Prostate gland (tissue), 2 donors: ENCODE data around the gene POC5. TPM values are rescaled to one million over a fixed set of nuclear protein-coding genes. Genes with fewer than 3 reads are reported as not detected.

ENCODE experiments used
- DNase-seq: peaks from one replicate; pipeline ENCODE4 v3.0.0-alpha.2; 2019; ENCODE audit warnings: low spot score
- H3K27ac ChIP-seq, 2 donors: fragments of 200-600 bp; sonication (generic); 2 replicates each; pipeline ENCODE4 v1.5.1; 2017 to 2019
- H3K27me3 ChIP-seq: fragments of 200-600 bp; sonication (generic); replicated peaks from 2 replicates; pipeline ENCODE4 v1.5.1; 2019; ENCODE audit not compliant: insufficient read depth
- H3K36me3 ChIP-seq, 2 donors: fragments of 200-600 bp; sonication (generic); 1 replicate in 1 of 2; 2 replicates in 1 of 2; pipeline versions ENCODE4 v1.5.1 to v1.8.1; 2017 to 2019
- H3K4me1 ChIP-seq: fragments of 200-600 bp; sonication (generic); replicated peaks from 2 replicates; pipeline ENCODE4 v1.5.1; 2019
- H3K4me3 ChIP-seq, 2 donors: fragments of 200-600 bp; sonication (generic); 2 replicates each; pipeline ENCODE4 v1.5.1; 2017 to 2019
- H3K9me3 ChIP-seq: fragments of 200-600 bp; sonication (generic); 2 replicates; pipeline ENCODE4 v1.5.1; 2017
- CTCF ChIP-seq, 4 experiments: fragments of 200-600 bp in 2 of 4; fragments of 450-650 bp in 2 of 4; sonication (generic) in 2 of 4; IDR thresholded peaks; 1 replicate in 3 of 4; 2 replicates in 1 of 4; pipeline ENCODE4 v1.5.1; 2016 to 2019; ENCODE audit warnings: antibody characterized with exemption in 4 of 4, mild to moderate bottlenecking in 2 of 4, moderate library complexity in 2 of 4
- POLR2AphosphoS5 ChIP-seq: sonication (generic); formaldehyde crosslinking; IDR thresholded peaks from one replicate; pipeline ENCODE4 v1.6.1; 2017; ENCODE audit warnings: antibody characterized with exemption
- intact Hi-C: fragments of 100-400 bp; cut with DNase I; formaldehyde crosslinking; loops from one replicate; pipeline ENCODE4 v1.14.2; 2022
- small RNA-seq, 2 donors: library from RNA; depleted of rRNA; stranded (forward); fragments of <200 nt; gene quantifications; one replicate each; pipeline ENCODE3, GENCODE V24; 2016
- total RNA-seq, 2 donors: library from RNA; depleted of rRNA; stranded (reverse); fragments of >200 nt; gene quantifications; one replicate each; pipeline ENCODE4 v1.1.0, GENCODE V29; 2016

The POC5 gene
- total RNA-seq, 2 donors from 2014 or later = 12.1 to 18.4 TPM

DNA sequence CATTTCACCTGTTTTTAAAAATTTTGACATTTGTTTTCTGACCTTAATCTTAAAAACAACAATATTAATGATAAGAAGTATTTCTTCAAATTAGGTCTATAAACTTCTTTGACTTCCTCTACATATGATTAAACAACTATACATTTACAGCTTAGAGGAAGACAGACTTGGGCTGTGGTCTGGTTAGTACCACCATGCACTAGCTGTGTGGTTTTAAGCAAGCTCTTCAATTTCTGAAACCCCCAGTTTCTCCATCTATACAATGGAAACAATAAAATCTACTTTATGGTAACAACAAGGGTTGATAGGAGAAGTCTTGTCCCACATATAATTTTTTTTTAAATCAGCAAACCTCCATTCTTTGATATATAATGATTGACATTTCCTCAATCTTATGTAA, 90.3 kb downstream of the POC5 start:
- Histone ChIP-seq H3K27ac (no peak overlapping the region), H3K4me1 (no peaks in the 10 kb centered on the region), H3K9me3 (no peaks in the 10 kb centered on the region), H3K27me3 (no peaks in the 10 kb centered on the region), H3K36me3 (no peaks in the 10 kb centered on the region), H3K4me3 (no peak overlapping the region)
- intact Hi-C loops = no loop called here
- TF ChIP-seq POLR2AphosphoS5 (no peak), CTCF (IDR thresholded peaks at IDR 0.05) (no peak)
- DNase-seq = no peak

Small RNA genes within 50 kb of the gene (small RNA-seq; reads per million reads assigned to genes)
- 0 reads per million in 2 donors for gene RNU6-680P

Other genes with a start within 250 kb of the POC5 start
- gene CERT1, start 205.8 kb downstream of the POC5 start, total RNA-seq = 10 to 100 TPM; 32.3 to 35.5 TPM
- gene POLK, start 205.5 kb downstream of the POC5 start, total RNA-seq = 10 to 100 TPM; 28.4 to 33.6 TPM
- 1 to 10 TPM; 1.9 to 2.7 TPM for gene ANKDD1B, start 106.0 kb downstream of the POC5 start, total RNA-seq